CD4-positive, CD25-positive, alpha-beta regulatory T cell (primary cell): ENCODE measurements around the gene FHIT. TPM values are rescaled to one million over a fixed set of nuclear protein-coding genes. Genes with fewer than 3 reads are reported as not detected.

Experiments
- ATAC-seq, 2 donors: fragments of 150-1000 bp; cut with Tn5 transposase; one replicate each; pipeline ENCODE4 v1.10.0; 2021; ENCODE audit warnings: low read depth in 2 of 2, moderate number of reproducible peaks in 2 of 2, moderate library complexity in 1 of 2
- DNase-seq, 3 donors: peaks; one replicate each; pipeline versions ENCODE4 v3.0.0 to v3.0.0-alpha.2; 2012 to 2022; ENCODE audit warnings: mixed read lengths in 1 of 3
- H3K27ac ChIP-seq: one replicate; pipeline ENCODE4 v1.7.0; 2013; ENCODE audit warnings: mild to moderate bottlenecking, low read length; ENCODE audit not compliant: insufficient read depth, poor library complexity, severe bottlenecking
- H3K27me3 ChIP-seq: one replicate; pipeline ENCODE4 v1.7.0; 2013; ENCODE audit warnings: low read length; ENCODE audit not compliant: control insufficient read depth, insufficient read depth
- H3K36me3 ChIP-seq: one replicate; pipeline ENCODE4 v1.7.0; 2013; ENCODE audit warnings: mild to moderate bottlenecking, low read length, moderate library complexity; ENCODE audit not compliant: control insufficient read depth, insufficient read depth
- H3K4me1 ChIP-seq: 2 replicates; pipeline ENCODE4 v1.7.0; 2013; ENCODE audit warnings: mild to moderate bottlenecking, low read length; ENCODE audit not compliant: insufficient read depth, control insufficient read depth, poor library complexity, severe bottlenecking
- H3K4me3 ChIP-seq: one replicate; pipeline ENCODE4 v1.7.0; 2013; ENCODE audit warnings: low read depth, mild to moderate bottlenecking, low read length, moderate library complexity
- H3K9me3 ChIP-seq, 2 experiments: 1 replicate in 1 of 2; 2 replicates in 1 of 2; pipeline ENCODE4 v1.7.0; 2013; ENCODE audit warnings: low read length in 2 of 2, mild to moderate bottlenecking in 1 of 2, moderate library complexity in 1 of 2; ENCODE audit not compliant: control insufficient read depth in 2 of 2
- H3K27ac Mint-ChIP-seq, 3 donors: one replicate each; pipeline ENCODE4 v1.8.0; 2020 to 2022; ENCODE audit warnings: mild to moderate bottlenecking in 3 of 3, mixed read lengths in 3 of 3, moderate library complexity in 2 of 3
- H3K27me3 Mint-ChIP-seq: one replicate; pipeline ENCODE4 v1.8.0; 2022; ENCODE audit warnings: mild to moderate bottlenecking, mixed read lengths
- H3K36me3 Mint-ChIP-seq: one replicate; pipeline ENCODE4 v1.8.0; 2020; ENCODE audit warnings: mixed read lengths
- H3K4me1 Mint-ChIP-seq, 4 donors: one replicate each; pipeline ENCODE4 v1.8.0; 2020 to 2022; ENCODE audit warnings: mixed read lengths in 4 of 4, mild to moderate bottlenecking in 1 of 4
- H3K4me3 Mint-ChIP-seq, 4 donors: one replicate each; pipeline ENCODE4 v1.8.0; 2020 to 2022; ENCODE audit warnings: mild to moderate bottlenecking in 4 of 4, mixed read lengths in 4 of 4, moderate library complexity in 3 of 4
- H3K9me3 Mint-ChIP-seq, 7 donors: one replicate each; pipeline ENCODE4 v1.8.0; 2020 to 2022; ENCODE audit warnings: mixed read lengths in 7 of 7, mild to moderate bottlenecking in 3 of 7, moderate library complexity in 2 of 7
- polyA plus RNA-seq, 4 donors: library from polyadenylated mRNA; unstranded; fragments of 300-500 nt; fragmentation: Illumina TruSeq; gene quantifications; one replicate each; pipeline ENCODE4 v1.2.3, GENCODE V29; 2021
- total RNA-seq: library from RNA; stranded (reverse); gene quantifications from one replicate; pipeline ENCODE4 v1.2.3, GENCODE V29; 2022

The FHIT gene
- total and polyA plus RNA-seq, 5 donors from 2014 or later, result 7.8 to 120 (median 14.4) TPM

- peaks cover 6% of the 10 kb centered on the region for H3K36me3 Mint-ChIP-seq
- no peak for ATAC-seq
Measured at GRCh38 chr3:59791774-59792308, 1459.4 kb downstream of the FHIT start.

DNA sequence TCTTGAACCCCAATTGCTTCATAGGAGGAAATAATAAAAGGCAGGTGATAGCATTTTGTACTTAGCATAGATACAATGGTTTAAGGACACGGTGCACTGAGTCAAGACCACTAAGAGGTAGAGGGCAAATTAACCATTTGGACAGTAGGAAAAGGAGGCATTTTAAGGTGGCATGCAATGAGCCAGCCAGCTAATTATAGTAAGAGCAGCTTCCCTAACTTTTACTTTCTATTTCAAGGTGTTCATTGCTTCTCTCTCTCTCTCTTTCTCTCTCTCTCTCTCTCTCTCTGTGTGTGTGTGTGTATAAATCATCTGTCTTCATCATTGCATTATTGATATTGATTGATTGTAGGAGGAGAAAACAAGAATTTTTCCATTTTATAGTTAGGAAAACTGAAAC, 1461.0 kb downstream of the FHIT start:
- no peak overlapping the region for H3K27ac ChIP-seq
- H3K27ac Mint-ChIP-seq, result peak overlapping the region in 2 of 3 donors; percentile 27 to 80
- H3K9me3 Mint-ChIP-seq, result peaks cover 0 to 3% (median 0%) of the 10 kb centered on the region in 7 donors
- H3K4me3 Mint-ChIP-seq, result no peak overlapping the region
- H3K36me3 ChIP-seq, result no peaks in the 10 kb centered on the region
- ATAC-seq, result no peak
- H3K4me1 ChIP-seq, result no peaks in the 10 kb centered on the region
- no peaks in the 10 kb centered on the region for H3K9me3 ChIP-seq
- H3K27me3 ChIP-seq, result no peaks in the 10 kb centered on the region
- H3K36me3 Mint-ChIP-seq, result peaks cover 13% of the 10 kb centered on the region
- H3K4me3 ChIP-seq, result no peak overlapping the region
- DNase-seq, result peak in 1 of 3 donors; percentile 12
- H3K27me3 Mint-ChIP-seq, result no peaks in the 10 kb centered on the region
- peaks cover 0 to 20% (median 12%) of the 10 kb centered on the region in 4 donors for H3K4me1 Mint-ChIP-seq

More at GRCh38 chr3:59791774-59792308, 1459.4 kb downstream of the FHIT start:
- Mint-ChIP-seq H3K27ac (no peak overlapping the region), H3K27me3 (no peaks in the 10 kb centered on the region), H3K9me3 (peaks cover 0 to 4% (median 0%) of the 10 kb centered on the region in 7 donors), H3K4me3 (no peak overlapping the region), H3K4me1 (peaks cover 0 to 20% (median 12%) of the 10 kb centered on the region in 4 donors)
- no peaks in the 10 kb centered on the region for H3K36me3 ChIP-seq
- H3K27me3 ChIP-seq, result no peaks in the 10 kb centered on the region
- DNase-seq, result no peak
- no peaks in the 10 kb centered on the region for H3K4me1 ChIP-seq
- H3K27ac ChIP-seq, result no peak overlapping the region
- no peaks in the 10 kb centered on the region for H3K9me3 ChIP-seq
- no peak overlapping the region for H3K4me3 ChIP-seq

- ATAC-seq (no peak), DNase-seq (no peak)
- Mint-ChIP-seq H3K4me1 (peaks cover 0 to 22% (median 19%) of the 10 kb centered on the region in 4 donors), H3K9me3 (peaks cover 0 to 5% (median 3%) of the 10 kb centered on the region in 7 donors), H3K36me3 (peaks cover 25% of the 10 kb centered on the region), H3K4me3 (no peak overlapping the region), H3K27ac (no peak overlapping the region), H3K27me3 (no peaks in the 10 kb centered on the region)
- Histone ChIP-seq H3K27me3 (no peaks in the 10 kb centered on the region), H3K27ac (no peak overlapping the region), H3K4me3 (no peak overlapping the region), H3K36me3 (no peaks in the 10 kb centered on the region), H3K9me3 (no peaks in the 10 kb centered on the region), H3K4me1 (no peaks in the 10 kb centered on the region)
Measured at GRCh38 chr3:59788801-59789200, 1462.5 kb downstream of the FHIT start.

- Mint-ChIP-seq H3K27ac (no peak overlapping the region), H3K27me3 (no peaks in the 10 kb centered on the region), H3K9me3 (peaks cover 0 to 5% (median 3%) of the 10 kb centered on the region in 7 donors), H3K4me3 (no peak overlapping the region), H3K36me3 (peaks cover 19% of the 10 kb centered on the region), H3K4me1 (peaks cover 5 to 26% (median 19%) of the 10 kb centered on the region in 4 donors)
- no peaks in the 10 kb centered on the region for H3K9me3 ChIP-seq
- no peaks in the 10 kb centered on the region for H3K4me1 ChIP-seq
- no peak overlapping the region for H3K27ac ChIP-seq
- ATAC-seq (no peak), DNase-seq (no peak)
- no peaks in the 10 kb centered on the region for H3K27me3 ChIP-seq
- H3K4me3 ChIP-seq, result no peak overlapping the region
- H3K36me3 ChIP-seq, result no peaks in the 10 kb centered on the region
Measured at GRCh38 chr3:59788133-59788532, 1463.1 kb downstream of the FHIT start.

DNA sequence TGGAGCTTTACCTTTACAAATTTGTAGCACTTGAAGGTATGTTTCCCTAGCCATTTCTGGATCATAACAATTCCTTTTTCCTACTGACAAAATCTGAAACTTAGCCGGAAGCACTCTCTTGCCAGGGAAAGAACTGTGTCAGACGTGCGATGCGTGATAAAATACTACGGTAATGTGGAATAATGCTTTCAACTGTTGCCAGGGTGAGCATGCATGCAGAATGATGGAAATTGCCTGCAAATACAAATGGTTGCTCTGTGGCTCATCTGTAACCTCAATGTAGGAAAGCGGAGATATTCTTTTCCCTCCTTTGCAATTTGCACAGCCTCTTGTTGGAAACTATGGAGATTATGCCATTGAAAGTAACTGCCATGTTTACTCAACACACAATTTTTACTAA, 1464.9 kb downstream of the FHIT start:
- ATAC-seq, result no peak
- no peak overlapping the region for H3K27ac ChIP-seq
- Mint-ChIP-seq H3K27me3 (no peaks in the 10 kb centered on the region), H3K9me3 (peaks cover 0 to 5% (median 3%) of the 10 kb centered on the region in 7 donors), H3K27ac (no peak overlapping the region), H3K36me3 (peaks cover 19% of the 10 kb centered on the region), H3K4me3 (no peak overlapping the region), H3K4me1 (peaks cover 5 to 26% (median 18%) of the 10 kb centered on the region in 4 donors)
- no peak overlapping the region for H3K4me3 ChIP-seq
- no peaks in the 10 kb centered on the region for H3K27me3 ChIP-seq
- H3K4me1 ChIP-seq, result no peaks in the 10 kb centered on the region
- no peaks in the 10 kb centered on the region for H3K9me3 ChIP-seq
- DNase-seq, result no peak
- H3K36me3 ChIP-seq, result no peaks in the 10 kb centered on the region

GRCh38 chr3:59784164-59784563, 1467.1 kb downstream of the FHIT start:
- no peak overlapping the region for H3K27ac Mint-ChIP-seq
- H3K4me3 Mint-ChIP-seq, result no peak overlapping the region
- no peaks in the 10 kb centered on the region for H3K27me3 Mint-ChIP-seq
- H3K36me3 ChIP-seq, result no peaks in the 10 kb centered on the region
- H3K9me3 ChIP-seq, result no peaks in the 10 kb centered on the region
- H3K27me3 ChIP-seq, result no peaks in the 10 kb centered on the region
- H3K4me1 ChIP-seq, result no peaks in the 10 kb centered on the region
- peaks cover 0 to 5% (median 3%) of the 10 kb centered on the region in 7 donors for H3K9me3 Mint-ChIP-seq
- DNase-seq, result no peak
- peaks cover 19% of the 10 kb centered on the region for H3K36me3 Mint-ChIP-seq
- no peak overlapping the region for H3K4me3 ChIP-seq
- ATAC-seq, result no peak
- peaks cover 5 to 20% (median 8%) of the 10 kb centered on the region in 4 donors for H3K4me1 Mint-ChIP-seq
- H3K27ac ChIP-seq, result no peak overlapping the region

DNA sequence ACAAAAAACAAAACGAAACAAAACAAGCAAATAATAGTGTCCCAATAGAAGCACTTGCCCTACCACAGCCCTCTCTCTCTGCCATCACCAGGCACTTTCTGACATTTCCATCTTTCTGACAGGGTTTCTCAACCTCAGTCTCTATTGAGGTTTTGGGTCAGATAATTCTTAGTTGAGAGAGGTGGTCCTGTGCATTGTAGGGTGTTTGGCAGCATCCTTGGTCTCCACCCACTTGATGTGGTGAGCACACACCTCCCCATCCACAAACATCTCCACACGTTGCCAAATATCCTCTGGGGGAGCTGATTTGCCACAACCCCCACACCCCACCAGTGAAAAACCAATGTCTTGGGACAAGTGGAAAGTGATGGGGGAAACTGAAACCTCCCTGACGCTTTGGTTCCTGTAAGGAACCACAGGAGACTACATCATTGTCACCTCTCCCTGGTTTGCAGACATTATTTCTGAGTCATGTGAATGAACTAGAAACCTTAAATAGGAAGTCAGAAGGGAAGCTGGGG, 1467.7 kb downstream of the FHIT start:
- Mint-ChIP-seq H3K27me3 (no peaks in the 10 kb centered on the region), H3K27ac (no peak overlapping the region), H3K4me3 (no peak overlapping the region), H3K4me1 (peaks cover 5 to 23% (median 8%) of the 10 kb centered on the region in 4 donors), H3K36me3 (peaks cover 19% of the 10 kb centered on the region), H3K9me3 (peaks cover 0 to 5% (median 3%) of the 10 kb centered on the region in 7 donors)
- peak in 1 of 3 donors; percentile 6 for DNase-seq
- no peak overlapping the region for H3K4me3 ChIP-seq
- ATAC-seq, result no peak
- no peaks in the 10 kb centered on the region for H3K27me3 ChIP-seq
- H3K4me1 ChIP-seq, result no peaks in the 10 kb centered on the region
- H3K36me3 ChIP-seq, result no peaks in the 10 kb centered on the region
- H3K9me3 ChIP-seq, result no peaks in the 10 kb centered on the region
- H3K27ac ChIP-seq, result no peak overlapping the region

- H3K27ac Mint-ChIP-seq, result no peak overlapping the region
- no peak for DNase-seq
- H3K9me3 Mint-ChIP-seq, result peaks cover 0 to 6% (median 1%) of the 10 kb centered on the region in 7 donors
- H3K9me3 ChIP-seq, result no peaks in the 10 kb centered on the region
- no peak overlapping the region for H3K4me3 Mint-ChIP-seq
- ATAC-seq, result no peak
- no peaks in the 10 kb centered on the region for H3K36me3 ChIP-seq
- peaks cover 7 to 27% (median 14%) of the 10 kb centered on the region in 4 donors for H3K4me1 Mint-ChIP-seq
- no peak overlapping the region for H3K27ac ChIP-seq
- peaks cover 19% of the 10 kb centered on the region for H3K36me3 Mint-ChIP-seq
- peaks cover 2% of the 10 kb centered on the region for H3K4me1 ChIP-seq
- H3K4me3 ChIP-seq, result no peak overlapping the region
- H3K27me3 ChIP-seq, result no peaks in the 10 kb centered on the region
- no peaks in the 10 kb centered on the region for H3K27me3 Mint-ChIP-seq
Measured at GRCh38 chr3:59782664-59783063, 1468.6 kb downstream of the FHIT start.
